HTR-8/SVneo (cell line): ENCODE data around the gene IFNL3.
"Not testable (repeated sequence)": the region's sequence is repeated elsewhere in the genome, so short reads cannot be mapped to it uniquely, and the experiment has no call there.

Source experiments
- DNase-seq: peaks from one replicate; pipeline ENCODE4 v3.0.0; 2011; ENCODE audit warnings: low spot score, mixed read lengths; ENCODE audit not compliant: insufficient read length
- FAIRE-seq: peaks from 2 replicates; lab custom pipeline; 2011; peaks lifted over from hg19 to GRCh38; lab: Jason Lieb, UNC

The IFNL3 gene

GRCh38 chr19:39254531-39255345 lies 9.9 kb upstream of the IFNL3 start:
- FAIRE-seq (no peak), DNase-seq (no peak)

DNA sequence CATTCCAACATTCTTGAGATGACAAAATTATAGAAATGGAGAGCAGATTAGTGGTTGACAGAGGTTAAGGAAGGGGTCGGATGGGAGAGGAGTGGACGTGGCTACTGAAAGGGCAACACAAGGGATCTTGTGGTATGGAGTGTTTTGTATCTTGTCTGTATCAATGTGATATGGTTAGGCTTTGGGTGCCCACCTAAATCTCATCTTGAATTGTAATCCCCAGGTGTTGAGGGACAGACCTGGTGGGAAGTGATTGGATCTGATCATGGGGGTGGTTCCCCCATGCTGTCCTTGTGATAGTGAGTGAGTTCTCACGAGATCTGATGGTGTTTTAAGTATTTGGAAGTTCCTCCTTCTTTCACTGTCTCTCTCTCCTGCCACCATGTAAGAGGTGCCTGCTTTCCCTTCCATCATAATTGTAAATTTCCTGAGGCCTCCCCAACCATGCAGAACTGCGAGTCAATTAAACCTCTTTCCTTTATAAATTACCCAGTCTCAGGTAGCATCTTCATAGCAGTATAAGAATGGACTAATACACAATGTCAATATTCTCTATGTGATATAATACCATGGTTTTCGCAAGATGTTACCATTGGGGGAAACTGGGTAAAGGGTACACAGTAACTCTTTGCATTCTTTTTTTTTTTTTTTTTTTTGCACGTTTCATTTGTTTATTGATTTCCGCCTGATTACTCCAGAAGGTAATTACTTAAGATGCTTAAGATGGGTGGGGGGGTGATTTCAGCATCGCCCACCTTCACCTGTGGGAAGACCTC lies 8.8 kb upstream of the IFNL3 start:
- DNase-seq (no peak), FAIRE-seq (no peak)

- DNase-seq (no peak), FAIRE-seq (no peak)
These were observed 7.7 kb upstream of the IFNL3 start for GRCh38 chr19:39252458-39252857.

DNA sequence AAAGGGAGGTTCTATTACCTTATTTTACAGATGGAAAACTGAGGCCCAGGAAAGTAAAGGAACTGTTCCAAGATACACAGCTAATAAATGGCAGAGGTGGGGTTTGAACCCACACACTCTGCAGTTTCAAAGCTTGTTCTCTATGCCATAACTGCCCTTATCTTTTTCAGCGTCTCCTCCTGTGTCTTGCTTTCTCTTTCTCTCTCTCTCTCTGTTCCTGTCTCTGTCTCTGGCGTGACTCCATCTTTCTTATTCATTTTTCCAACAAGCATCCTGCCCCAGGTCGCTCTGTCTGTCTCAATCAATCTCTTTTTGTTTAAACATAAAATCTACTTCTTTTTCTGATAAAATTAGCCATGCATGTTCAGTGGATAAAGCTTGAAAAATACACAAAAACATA lies 7.0 kb upstream of the IFNL3 start:
- DNase-seq (no peak), FAIRE-seq (no peak)

- no peak for FAIRE-seq
- DNase-seq = no peak
These were observed 6.3 kb upstream of the IFNL3 start for GRCh38 chr19:39251081-39251480.

- DNase-seq (no peak), FAIRE-seq (no peak)
These were observed 4.0 kb upstream of the IFNL3 start, which contains the start of gene IFNL4 for GRCh38 chr19:39248806-39249205. Gene IFNL4 (minus strand): TSS chr19:39248856.

DNA sequence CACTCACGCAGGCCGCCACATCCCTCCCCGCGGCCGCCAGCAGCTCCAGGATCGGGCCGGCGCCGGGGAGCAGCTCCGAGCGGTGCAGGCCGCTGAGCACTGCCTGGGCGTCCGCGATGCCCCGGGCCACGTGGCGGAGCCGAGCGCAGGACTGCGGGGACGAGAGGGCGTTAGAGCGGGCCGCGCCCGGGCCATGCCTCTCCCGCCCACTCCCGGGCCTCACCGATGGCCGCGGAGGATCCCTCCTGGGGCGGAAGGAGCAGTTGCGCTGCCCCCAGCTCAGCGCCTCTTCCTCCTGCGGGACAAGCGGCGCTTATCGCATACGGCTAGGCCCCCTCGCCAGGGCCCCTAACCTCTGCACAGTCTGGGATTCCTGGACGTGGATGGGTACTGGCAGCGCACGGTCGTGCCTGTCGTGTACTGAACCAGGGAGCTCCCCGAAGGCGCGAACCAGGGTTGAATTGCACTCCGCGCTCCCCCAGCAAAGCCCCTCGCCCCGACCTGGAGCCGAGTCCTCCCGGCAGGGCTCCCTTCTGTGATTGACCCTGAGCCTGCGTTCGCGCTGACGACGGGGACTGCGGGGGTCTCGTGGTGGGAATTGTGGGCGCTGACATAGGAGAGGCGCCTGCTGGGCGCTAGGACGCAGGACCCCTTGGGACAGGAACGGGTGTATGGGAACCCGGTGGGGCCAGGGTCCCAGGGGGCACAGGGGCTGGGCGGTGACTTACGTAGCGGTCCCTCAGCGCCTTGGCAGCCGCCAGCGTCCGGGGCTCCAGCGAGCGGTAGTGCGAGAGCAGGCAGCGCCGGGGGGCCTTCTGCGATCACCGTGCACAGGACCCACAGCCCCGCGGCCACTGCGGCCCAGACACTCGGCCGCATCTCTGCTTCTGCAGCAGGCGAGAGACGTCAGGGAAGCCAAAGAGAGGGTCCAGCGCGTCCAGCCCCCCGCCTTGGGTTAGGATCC lies 3.2 kb upstream of the IFNL3 start:
- FAIRE-seq = no peak
- no peak for DNase-seq

- no peak for DNase-seq
- FAIRE-seq = no peak
These were observed 2.3 kb upstream of the IFNL3 start for GRCh38 chr19:39246951-39247669.

GRCh38 chr19:39245166-39245565 lies 360 bp upstream of the IFNL3 start:
- peak; percentile 23 for FAIRE-seq
- not testable (repeated sequence) for DNase-seq

GRCh38 chr19:39243741-39244140 lies 1.1 kb downstream of the IFNL3 start:
- not testable (repeated sequence) for DNase-seq, FAIRE-seq

GRCh38 chr19:39240421-39240820 lies 4.4 kb downstream of the IFNL3 start:
- FAIRE-seq = no peak
- DNase-seq = no peak

DNA sequence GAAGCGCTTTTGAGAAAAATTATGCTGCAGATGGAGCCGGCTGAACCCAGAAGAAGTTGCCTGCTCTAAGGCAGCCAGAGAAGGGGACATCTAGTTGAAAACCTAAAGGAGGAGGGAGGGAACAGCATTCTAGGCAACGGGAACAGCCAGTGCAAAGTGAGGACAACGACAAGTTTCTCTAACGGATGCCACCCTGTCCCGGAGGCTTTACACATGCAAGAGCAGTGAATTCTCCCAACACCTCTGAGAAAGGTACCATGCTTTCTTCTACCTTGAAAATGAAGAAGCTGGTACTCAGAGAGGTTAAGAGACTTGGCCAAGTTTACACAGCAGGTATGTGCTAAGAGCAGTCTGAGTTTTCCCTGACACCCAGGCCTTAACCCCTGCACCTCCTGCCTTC lies 5.9 kb downstream of the IFNL3 start:
- FAIRE-seq (no peak), DNase-seq (no peak)

DNA sequence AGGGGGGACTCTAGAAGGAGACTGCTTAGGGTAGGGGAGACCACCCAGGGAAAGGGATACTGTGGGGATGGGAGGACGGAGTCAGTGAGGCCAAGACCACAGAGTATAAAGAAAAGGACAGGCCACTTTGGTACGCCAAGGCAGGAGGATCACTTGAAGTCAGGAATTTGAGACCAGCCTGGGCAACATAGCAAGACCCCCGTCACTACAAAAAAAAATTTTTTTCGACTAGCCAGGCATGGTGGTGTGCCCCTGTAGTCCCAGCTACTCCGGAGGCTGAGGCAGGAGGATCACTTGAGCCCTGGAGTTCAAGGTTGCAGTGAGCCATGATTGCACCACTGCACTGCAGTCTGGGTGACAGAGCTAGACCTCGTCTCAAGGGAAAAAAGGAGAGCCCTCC lies 6.6 kb downstream of the IFNL3 start:
- no peak for FAIRE-seq
- DNase-seq = no peak

GRCh38 chr19:39237200-39238184 lies 7.3 kb downstream of the IFNL3 start:
- DNase-seq (peak; percentile 48), FAIRE-seq (no peak)

GRCh38 chr19:39236527-39236926 lies 8.3 kb downstream of the IFNL3 start:
- no peak for FAIRE-seq

DNA sequence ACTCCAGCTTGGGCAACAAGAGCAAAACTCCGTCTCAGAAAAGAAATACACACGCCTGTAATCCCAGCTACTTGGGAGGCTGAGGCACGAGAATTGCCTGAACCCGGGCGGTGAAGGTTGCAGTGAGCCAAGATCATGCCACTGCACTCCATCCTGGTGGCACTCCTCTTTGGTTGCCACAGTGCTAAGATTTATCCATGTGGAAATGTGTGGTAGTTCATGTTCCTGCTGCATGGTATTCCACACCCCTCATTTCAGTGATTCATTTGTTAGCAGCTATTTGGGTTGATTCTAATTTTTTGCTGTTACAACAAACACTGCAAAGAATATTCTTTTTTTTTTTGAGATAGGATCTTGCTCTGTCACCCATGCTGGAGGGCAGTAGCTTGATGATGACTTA lies 12.1 kb downstream of the IFNL3 start:
- FAIRE-seq (peak; percentile 28), DNase-seq (no peak)

More at GRCh38 chr19:39236527-39236926, 8.3 kb downstream of the IFNL3 start:
- no peak for DNase-seq

GRCh38 chr19:39230096-39230764 lies 14.6 kb downstream of the IFNL3 start:
- DNase-seq = no peak
- FAIRE-seq = no peak

DNA sequence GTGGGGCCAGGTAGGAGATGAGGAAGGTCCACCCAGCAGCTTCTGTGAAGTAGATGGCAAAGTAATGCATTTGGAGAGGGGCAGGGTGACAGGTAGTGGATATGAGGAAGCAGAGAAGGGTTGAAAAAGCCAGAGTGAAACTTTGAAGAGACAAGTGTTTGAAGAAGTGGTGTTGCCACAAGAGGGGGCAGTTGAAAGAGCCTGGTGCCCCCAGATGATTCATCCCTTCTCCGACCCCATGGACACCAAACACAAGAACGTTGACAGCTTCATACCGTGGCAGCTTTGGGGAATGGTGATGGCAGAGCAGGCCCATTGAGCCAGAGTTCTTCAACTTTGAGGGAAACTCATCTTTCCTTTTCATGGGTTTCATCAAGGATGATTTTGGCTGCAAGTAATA lies 19.9 kb downstream of the IFNL3 start:
- no peak for FAIRE-seq

More for the DNA sequence above, 19.9 kb downstream of the IFNL3 start:
- DNase-seq = no peak
